Measurements from ENCODE around the gene PDCD11. TPM values are rescaled to one million over a fixed set of nuclear protein-coding genes. Genes with fewer than 3 reads are reported as not detected.

Gene PDCD11
- total and polyA plus RNA-seq, 2 of the 8 experiments (the other 6 are each of a cell fraction or from before 2014, with no cell fraction given), result 18.1 to 79.1 TPM

- H2BK15ac ChIP-seq (ENCODE audit: low read length), result no peak overlapping the region
- no peak overlapping the region for H3K27ac ChIP-seq (ENCODE audit: low read depth, low read length)
- H3K79me2 ChIP-seq (ENCODE audit: control insufficient read depth in 1 of 2, insufficient read depth in 2 of 2, low read length in 2 of 2), result peaks cover 0 to 8% of the 10 kb centered on the region in 2 experiments; a peak in 1 of 4 replicates
- no peaks in the 10 kb centered on the region for H3K36me3 ChIP-seq (ENCODE audit: control insufficient read depth in 2 of 4, insufficient read depth in 4 of 4, low read length in 3 of 4)
- no peak overlapping the region for H3K14ac ChIP-seq (ENCODE audit: insufficient read length)
- no peak overlapping the region for H4K5ac ChIP-seq (ENCODE audit: insufficient read length, low read depth, low read length)
- ChIA-PET CTCF (ENCODE audit: partially characterized antibody) (interaction anchor here (1.0 kb wide), 1 partner anchor 170 kb away, joined by 3 read pairs; no protein-coding TSS in a partner anchor), POLR2A (ENCODE audit: partially characterized antibody) (interaction anchor here (0.6 to 3.0 kb wide), 6 partner anchors 9 to 205 kb away, joined by 3 to 14 read pairs (median 4); partner anchors contain the start of gene PCGF6)
- peak overlapping the region; percentile 60 for H4K91ac ChIP-seq (replicated peaks; ENCODE audit: insufficient read length, low read length)
- H3K4ac ChIP-seq (replicated peaks; ENCODE audit: insufficient read length, low read depth, low read length), result no peak overlapping the region
- no peak overlapping the region for H3K23ac ChIP-seq (ENCODE audit: insufficient read length)
- peak overlapping the region; percentile 68; the same call in 1 of the 2 replicates for H2AFZ ChIP-seq (ENCODE audit: low read length)
- H4K8ac ChIP-seq (ENCODE audit: extremely low read depth, insufficient read depth, low read length), result no peak overlapping the region
- H2BK120ac ChIP-seq (replicated peaks; ENCODE audit: low read depth, low read length), result no peak overlapping the region
- no peaks in the 10 kb centered on the region for H3K23me2 ChIP-seq (ENCODE audit: low read depth, low read length)
- DNase-seq (ENCODE audit: low read depth in 1 of 2, low spot score in 2 of 2) (no peak), FAIRE-seq (no peak)
- no peaks in the 10 kb centered on the region for H3K9me3 ChIP-seq (ENCODE audit: insufficient read depth in 2 of 2, low read depth in 1 of 2, low read length in 1 of 2)
- H2AK5ac ChIP-seq (ENCODE audit: low read depth, low read length), result no peak overlapping the region
- H2BK5ac ChIP-seq (ENCODE audit: low read depth, low read length), result no peak overlapping the region
- no peaks in the 10 kb centered on the region for H3K4me1 ChIP-seq (replicated peaks in 1 of 4; ENCODE audit: control insufficient read depth in 3 of 4, insufficient read depth in 4 of 4, low read length in 3 of 4)
- peak overlapping the region; percentile 59 to 63 for H3K4me2 ChIP-seq (ENCODE audit: insufficient read depth in 1 of 2, low read depth in 2 of 2, low read length in 2 of 2)
- no peaks in the 10 kb centered on the region for H3K27me3 ChIP-seq (replicated peaks in 1 of 4; ENCODE audit: control insufficient read depth in 3 of 4, extremely low read depth in 1 of 4, insufficient read depth in 3 of 4, low read length in 3 of 4)
- no peak overlapping the region for H2BK12ac ChIP-seq (ENCODE audit: low read depth, low read length)
- WGBS, 2 experiments (ENCODE audit: extremely low coverage in 1 of 2, insufficient coverage in 1 of 2, insufficient read length in 1 of 2, insufficient replicate concordance in 2 of 2, low coverage in 1 of 2, low lambda C conversion rate in 2 of 2, missing lambda C conversion rate in 1 of 2), result 78% methylated on average over 9 of the region's 10 CpGs; no CpG with 5 or more reads in 1 of the 2 experiments
- no peak overlapping the region for H3K56ac ChIP-seq (replicated peaks; ENCODE audit: insufficient read length, low read depth, low read length)
- H3K9ac ChIP-seq (replicated peaks in 1 of 4; ENCODE audit: extremely low read depth in 1 of 4, low read depth in 3 of 4, low read length in 3 of 4), result no peak overlapping the region; a peak in 1 of 7 replicates
- no peaks in the 10 kb centered on the region for H4K20me1 ChIP-seq (replicated peaks in 1 of 2; ENCODE audit: control insufficient read depth in 1 of 2, insufficient read depth in 2 of 2, low read length in 2 of 2)
- peak overlapping the region; percentile 83 to 88 (median 86); a peak in 7 of 8 replicates for H3K4me3 ChIP-seq (ENCODE audit: extremely low read depth in 1 of 4, insufficient read depth in 2 of 4, low read depth in 3 of 4, low read length in 4 of 4)
- no peaks in the 10 kb centered on the region for H3K79me1 ChIP-seq (ENCODE audit: low read depth, low read length)
- H3K18ac ChIP-seq (ENCODE audit: extremely low read depth, low read length), result no peak overlapping the region
- H2BK20ac ChIP-seq (ENCODE audit: low read length), result no peak overlapping the region
- TF ChIP-seq POLR2A (IDR thresholded peaks at IDR 0.05; ENCODE audit: control extremely low read depth in 1 of 2, low read depth in 2 of 2, low read length in 2 of 2) (no peak), JUN (IDR thresholded peaks at IDR 0.05; ENCODE audit: low read depth, low read length) (no peak), EP300 (IDR thresholded peaks at IDR 0.05; ENCODE audit: borderline replicate concordance in 1 of 2, low read depth in 2 of 2, low read length in 2 of 2) (no peak), SP4 (IDR thresholded peaks at IDR 0.05; ENCODE audit: low read length) (no peak)
Measured at GRCh38 chr10:103367379-103367781, 29.0 kb upstream of the PDCD11 start.
